CD8-positive, alpha-beta memory T cell (primary cell): ENCODE results near the gene SLC13A5. TPM values are rescaled to one million over a fixed set of nuclear protein-coding genes. Genes with fewer than 3 reads are reported as not detected.
A peak's percentile ranks its signal among the peaks of the same experiment; 100 is the strongest.
"Not testable (repeated sequence)": the region's sequence is repeated elsewhere in the genome, so short reads cannot be mapped to it uniquely, and the experiment has no call there.

Experiments used
- CTCF ChIA-PET: fragments of 350-600 bp; sonication (Branson Sonifier 250); formaldehyde crosslinking; loops from one replicate; lab custom pipeline; 2021; ENCODE audit warnings: antibody characterized with exemption; lab: Charles Lee
- POLR2A ChIA-PET: fragments of 350-600 bp; sonication (Branson Sonifier 250); formaldehyde crosslinking; loops from one replicate; lab custom pipeline; 2021; ENCODE audit warnings: antibody characterized with exemption; lab: Charles Lee
- DNase-seq, 5 donors: peaks; one replicate each; pipeline versions ENCODE4 v3.0.0 to v3.0.0-alpha.2; 2020 to 2022; ENCODE audit warnings: mixed read lengths in 1 of 5
- H3K27ac ChIP-seq: one replicate; pipeline ENCODE4 v1.7.0; 2013; ENCODE audit warnings: low read depth, mild to moderate bottlenecking, low read length, moderate library complexity
- H3K27me3 ChIP-seq: 2 replicates; pipeline ENCODE4 v1.7.0; 2013; ENCODE audit warnings: low read length, mild to moderate bottlenecking; ENCODE audit not compliant: insufficient read depth, poor library complexity, severe bottlenecking
- H3K36me3 ChIP-seq: 2 replicates; pipeline ENCODE4 v1.7.0; 2013; ENCODE audit warnings: mild to moderate bottlenecking, low read length, moderate library complexity; ENCODE audit not compliant: insufficient read depth
- H3K4me1 ChIP-seq: 2 replicates; pipeline ENCODE4 v1.7.0; 2013; ENCODE audit warnings: mild to moderate bottlenecking, low read length, moderate library complexity; ENCODE audit not compliant: insufficient read depth
- H3K4me3 ChIP-seq: 2 replicates; pipeline ENCODE4 v1.7.0; 2013; ENCODE audit warnings: mild to moderate bottlenecking, low read length
- H3K9me3 ChIP-seq: 2 replicates; pipeline ENCODE4 v1.7.0; 2013; ENCODE audit warnings: mild to moderate bottlenecking, low read length
- H3K27ac Mint-ChIP-seq, 8 donors: one replicate each; pipeline ENCODE4 v1.8.0; 2020 to 2021; ENCODE audit warnings: mixed read lengths in 8 of 8, mild to moderate bottlenecking in 6 of 8, inconsistent platforms in 3 of 8, moderate library complexity in 3 of 8
- H3K27me3 Mint-ChIP-seq, 2 donors: one replicate each; pipeline ENCODE4 v1.8.0; 2020 to 2021; ENCODE audit warnings: mixed read lengths in 2 of 2, mild to moderate bottlenecking in 1 of 2, moderate library complexity in 1 of 2
- H3K36me3 Mint-ChIP-seq, 3 donors: one replicate each; pipeline ENCODE4 v1.8.0; 2020 to 2021; ENCODE audit warnings: mixed read lengths in 3 of 3, inconsistent platforms in 1 of 3, mild to moderate bottlenecking in 1 of 3
- H3K4me1 Mint-ChIP-seq, 3 donors: one replicate each; pipeline ENCODE4 v1.8.0; 2020 to 2021; ENCODE audit warnings: mixed read lengths in 3 of 3, inconsistent platforms in 1 of 3, mild to moderate bottlenecking in 1 of 3
- H3K4me3 Mint-ChIP-seq, 7 donors: one replicate each; pipeline ENCODE4 v1.8.0; 2020 to 2021; ENCODE audit warnings: mixed read lengths in 7 of 7, mild to moderate bottlenecking in 6 of 7, moderate library complexity in 4 of 7, inconsistent platforms in 2 of 7
- H3K9me3 Mint-ChIP-seq, 5 donors: one replicate each; pipeline ENCODE4 v1.8.0; 2020 to 2022; ENCODE audit warnings: mixed read lengths in 5 of 5, mild to moderate bottlenecking in 3 of 5, moderate library complexity in 2 of 5, inconsistent platforms in 1 of 5
- polyA plus RNA-seq: library from polyadenylated mRNA; unstranded; fragments of 300-500 nt; fragmentation: Illumina TruSeq; gene quantifications from one replicate; pipeline ENCODE4 v1.2.3, GENCODE V29; 2021
- total RNA-seq, 2 experiments: library from RNA; stranded (reverse); gene quantifications; one replicate each; pipeline ENCODE4 v1.2.3, GENCODE V29; 2021

Gene SLC13A5
- total and polyA plus RNA-seq, 3 experiments from 2014 or later, result not detected

GRCh38 chr17:6753006-6753445 lies 39.9 kb upstream of the SLC13A5 start:
- CTCF ChIA-PET, result no interaction called here

GRCh38 chr17:6752068-6752909 lies 39.1 kb upstream of the SLC13A5 start:
- H3K4me1 ChIP-seq, result peaks cover 26% of the 10 kb centered on the region
- Mint-ChIP-seq H3K4me1 (peaks cover 42 to 48% (median 48%) of the 10 kb centered on the region in 3 donors), H3K36me3 (peaks cover 0 to 7% (median 3%) of the 10 kb centered on the region in 3 donors), H3K27ac (peak overlapping the region; percentile 69 to 97 (median 94)), H3K9me3 (no peaks in the 10 kb centered on the region), H3K4me3 (peak overlapping the region in 5 of 7 donors; percentile 41 to 84 (median 54)), H3K27me3 (peaks cover 0 to 3% of the 10 kb centered on the region in 2 donors)
- H3K9me3 ChIP-seq, result no peaks in the 10 kb centered on the region
- no peak for DNase-seq
- ChIA-PET CTCF (interaction anchor here (1.1 kb wide), 1 partner anchor 9 kb away, joined by 3 read pairs; no protein-coding TSS in a partner anchor), POLR2A (interaction anchor here (0.6 kb wide), 2 partner anchors 79 to 273 kb away, joined by 3 to 4 read pairs; partner anchors contain the start of gene TEKT1)
- no peak overlapping the region for H3K27ac ChIP-seq
- no peaks in the 10 kb centered on the region for H3K27me3 ChIP-seq
- no peak overlapping the region for H3K4me3 ChIP-seq
- H3K36me3 ChIP-seq, result no peaks in the 10 kb centered on the region

More at GRCh38 chr17:6753006-6753445, 39.9 kb upstream of the SLC13A5 start:
- peak; percentile 25 to 77 (median 36) for DNase-seq
- H3K4me1 ChIP-seq, result peaks cover 33% of the 10 kb centered on the region
- no peaks in the 10 kb centered on the region for H3K9me3 Mint-ChIP-seq
- POLR2A ChIA-PET, result interaction anchor here (0.6 kb wide), 2 partner anchors 79 to 272 kb away, joined by 3 to 4 read pairs; partner anchors contain the start of gene TEKT1
- H3K36me3 Mint-ChIP-seq, result peaks cover 5 to 13% (median 8%) of the 10 kb centered on the region in 3 donors
- peaks cover 48 to 56% (median 55%) of the 10 kb centered on the region in 3 donors for H3K4me1 Mint-ChIP-seq
- peak overlapping the region; percentile 69 to 97 (median 94) for H3K27ac Mint-ChIP-seq
- H3K27ac ChIP-seq, result no peak overlapping the region
- no peaks in the 10 kb centered on the region for H3K9me3 ChIP-seq
- H3K4me3 Mint-ChIP-seq, result peak overlapping the region; percentile 32 to 84 (median 50)
- H3K4me3 ChIP-seq, result no peak overlapping the region
- peaks cover 4% of the 10 kb centered on the region for H3K36me3 ChIP-seq
- H3K27me3 ChIP-seq, result no peaks in the 10 kb centered on the region
- H3K27me3 Mint-ChIP-seq, result peaks cover under 1 to 1% of the 10 kb centered on the region in 2 donors

- Histone ChIP-seq H3K4me1 (peaks cover 16% of the 10 kb centered on the region), H3K4me3 (no peak overlapping the region), H3K36me3 (no peaks in the 10 kb centered on the region), H3K9me3 (no peaks in the 10 kb centered on the region), H3K27me3 (no peaks in the 10 kb centered on the region), H3K27ac (no peak overlapping the region)
- Mint-ChIP-seq H3K4me1 (peaks cover 21 to 24% (median 22%) of the 10 kb centered on the region in 3 donors), H3K9me3 (no peaks in the 10 kb centered on the region), H3K27me3 (peaks cover 4 to 15% of the 10 kb centered on the region in 2 donors), H3K36me3 (no peaks in the 10 kb centered on the region), H3K27ac (peak overlapping the region in 4 of 8 donors; percentile 6 to 38 (median 14)), H3K4me3 (peak overlapping the region in 1 of 7 donors; percentile 32)
- ChIA-PET CTCF (no interaction called here), POLR2A (no interaction called here)
- no peak for DNase-seq
Observed at GRCh38 chr17:6749519-6749918, 36.4 kb upstream of the SLC13A5 start.

GRCh38 chr17:6748617-6749016 lies 35.4 kb upstream of the SLC13A5 start:
- Mint-ChIP-seq H3K9me3 (no peaks in the 10 kb centered on the region), H3K4me1 (peaks cover 17 to 18% (median 17%) of the 10 kb centered on the region in 3 donors), H3K36me3 (no peaks in the 10 kb centered on the region), H3K27me3 (peaks cover 10 to 21% of the 10 kb centered on the region in 2 donors), H3K27ac (peak overlapping the region in 2 of 8 donors; percentile 16 to 55), H3K4me3 (no peak overlapping the region)
- peaks cover 11% of the 10 kb centered on the region for H3K4me1 ChIP-seq
- H3K36me3 ChIP-seq, result no peaks in the 10 kb centered on the region
- H3K9me3 ChIP-seq, result no peaks in the 10 kb centered on the region
- H3K4me3 ChIP-seq, result no peak overlapping the region
- ChIA-PET CTCF (no interaction called here), POLR2A (no interaction called here)
- no peak for DNase-seq
- no peak overlapping the region for H3K27ac ChIP-seq
- no peaks in the 10 kb centered on the region for H3K27me3 ChIP-seq

- H3K4me3 Mint-ChIP-seq, H3K36me3 ChIP-seq, H3K4me1 ChIP-seq, H3K9me3 ChIP-seq, H3K27me3 ChIP-seq, POLR2A ChIA-PET, H3K9me3 Mint-ChIP-seq, CTCF ChIA-PET, H3K36me3 Mint-ChIP-seq, H3K27ac ChIP-seq, H3K27ac Mint-ChIP-seq, DNase-seq, H3K4me3 ChIP-seq, H3K4me1 Mint-ChIP-seq: not testable (repeated sequence)
- peaks cover 14 to 32% of the 10 kb centered on the region in 2 donors for H3K27me3 Mint-ChIP-seq
Observed at GRCh38 chr17:6746665-6747064, 33.5 kb upstream of the SLC13A5 start.

- CTCF ChIA-PET, result interaction anchor here (1.5 kb wide), 1 partner anchor 39 kb away, joined by 3 read pairs; no protein-coding TSS in a partner anchor
Observed at GRCh38 chr17:6729531-6729930, 16.4 kb upstream of the SLC13A5 start.

GRCh38 chr17:6724009-6724408 lies 10.8 kb upstream of the SLC13A5 start:
- CTCF ChIA-PET, result no interaction called here
- peaks cover 24 to 63% of the 10 kb centered on the region in 2 donors for H3K27me3 Mint-ChIP-seq
- POLR2A ChIA-PET, result interaction anchor here (0.7 kb wide), 1 partner anchor 95 kb away, joined by 5 read pairs; no protein-coding TSS in a partner anchor
- no peaks in the 10 kb centered on the region for H3K36me3 Mint-ChIP-seq
- DNase-seq, result no peak
- H3K4me1 ChIP-seq, result no peaks in the 10 kb centered on the region
- H3K9me3 Mint-ChIP-seq, result no peaks in the 10 kb centered on the region
- H3K27ac ChIP-seq, result no peak overlapping the region
- no peak overlapping the region for H3K4me3 ChIP-seq
- H3K27me3 ChIP-seq, result no peaks in the 10 kb centered on the region
- no peaks in the 10 kb centered on the region for H3K9me3 ChIP-seq
- H3K4me3 Mint-ChIP-seq, result no peak overlapping the region
- H3K27ac Mint-ChIP-seq, result peak overlapping the region in 1 of 8 donors; percentile 32
- no peaks in the 10 kb centered on the region for H3K4me1 Mint-ChIP-seq
- H3K36me3 ChIP-seq, result no peaks in the 10 kb centered on the region

More at GRCh38 chr17:6729531-6729930, 16.4 kb upstream of the SLC13A5 start:
- Mint-ChIP-seq H3K27me3 (peaks cover 9 to 25% of the 10 kb centered on the region in 2 donors), H3K27ac (no peak overlapping the region), H3K36me3 (no peaks in the 10 kb centered on the region), H3K9me3 (no peaks in the 10 kb centered on the region), H3K4me1 (no peaks in the 10 kb centered on the region), H3K4me3 (no peak overlapping the region)
- Histone ChIP-seq H3K4me3 (no peak overlapping the region), H3K36me3 (no peaks in the 10 kb centered on the region), H3K4me1 (no peaks in the 10 kb centered on the region), H3K27ac (no peak overlapping the region), H3K9me3 (no peaks in the 10 kb centered on the region), H3K27me3 (no peaks in the 10 kb centered on the region)
- POLR2A ChIA-PET, result no interaction called here
- no peak for DNase-seq

GRCh38 chr17:6721744-6722143 lies 8.6 kb upstream of the SLC13A5 start:
- ChIA-PET CTCF (no interaction called here), POLR2A (no interaction called here)
- no peaks in the 10 kb centered on the region for H3K9me3 ChIP-seq
- no peaks in the 10 kb centered on the region for H3K36me3 ChIP-seq
- no peaks in the 10 kb centered on the region for H3K27me3 ChIP-seq
- H3K27ac Mint-ChIP-seq, result no peak overlapping the region
- H3K4me1 Mint-ChIP-seq, result no peaks in the 10 kb centered on the region
- H3K27ac ChIP-seq, result no peak overlapping the region
- no peak overlapping the region for H3K4me3 Mint-ChIP-seq
- H3K36me3 Mint-ChIP-seq, result no peaks in the 10 kb centered on the region
- DNase-seq, result no peak
- H3K4me3 ChIP-seq, result no peak overlapping the region
- no peaks in the 10 kb centered on the region for H3K4me1 ChIP-seq
- H3K27me3 Mint-ChIP-seq, result peaks cover 24 to 70% of the 10 kb centered on the region in 2 donors
- peaks cover 0 to 5% (median 0%) of the 10 kb centered on the region in 5 donors for H3K9me3 Mint-ChIP-seq
